ENCODE results near the gene EYA2. TPM values are rescaled to one million over a fixed set of nuclear protein-coding genes. Genes with fewer than 3 reads are reported as not detected.
"Not testable (repeated sequence)": the region's sequence is repeated elsewhere in the genome, so short reads cannot be mapped to it uniquely, and the experiment has no call there.

Gene EYA2
- total RNA-seq, 2 experiments from 2014 or later, result not detected

DNA sequence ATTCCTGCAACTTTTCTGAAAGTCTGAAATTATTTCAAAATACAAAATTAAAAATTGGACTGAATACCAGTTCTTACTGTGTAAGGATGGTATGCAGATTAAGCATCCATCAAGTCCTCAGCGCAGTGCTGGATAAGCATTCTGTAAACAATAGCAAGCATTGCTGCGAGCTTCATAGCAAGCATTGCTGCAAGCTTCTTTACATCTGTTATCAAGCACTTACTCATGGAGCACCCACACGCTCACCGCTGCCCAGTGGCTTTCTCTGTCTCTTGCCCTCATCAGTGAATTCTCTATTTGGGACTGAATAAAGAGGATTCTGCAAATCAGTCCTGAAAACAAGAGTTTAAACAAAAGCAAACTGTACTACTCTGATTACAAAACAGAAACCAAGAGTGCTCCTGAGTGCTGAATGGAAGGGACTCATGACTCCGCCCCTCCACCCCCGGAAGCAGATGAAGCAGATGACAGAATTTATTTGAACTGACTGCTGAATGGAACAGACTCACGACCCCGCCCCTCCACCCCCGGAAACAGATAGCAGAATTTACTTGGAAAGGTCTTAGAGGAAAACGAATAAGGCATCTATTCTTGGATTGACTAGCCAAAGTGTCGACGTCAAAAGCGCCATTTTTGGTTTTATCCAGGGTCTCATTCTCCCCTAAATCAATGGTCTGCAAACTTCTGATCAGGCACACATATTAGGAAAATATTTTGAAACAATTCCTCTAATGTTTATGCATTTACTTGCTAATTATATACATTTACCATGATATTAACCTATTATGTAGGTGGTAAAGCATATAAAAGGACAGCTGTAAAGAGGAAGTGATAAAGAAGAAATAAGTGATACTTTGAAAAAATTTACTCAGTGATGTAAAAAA lies 22.1 kb upstream of the EYA2 start:
- DNase-seq, result peak; percentile 11
- peaks cover 27% of the 10 kb centered on the region for H3K27me3 Mint-ChIP-seq
- H3K9me3 Mint-ChIP-seq, result peaks cover 5% of the 10 kb centered on the region
- no peaks in the 10 kb centered on the region for H3K4me1 Mint-ChIP-seq (ENCODE audit: low read depth)
- no peaks in the 10 kb centered on the region for H3K36me3 Mint-ChIP-seq
- H3K4me3 Mint-ChIP-seq, result no peak overlapping the region
- ChIA-PET CTCF (no interaction called here), POLR2A (no interaction called here)
- H3K27ac Mint-ChIP-seq, result no peak overlapping the region
- intact Hi-C loops (cut with micrococcal nuclease), result no loop called here

DNA sequence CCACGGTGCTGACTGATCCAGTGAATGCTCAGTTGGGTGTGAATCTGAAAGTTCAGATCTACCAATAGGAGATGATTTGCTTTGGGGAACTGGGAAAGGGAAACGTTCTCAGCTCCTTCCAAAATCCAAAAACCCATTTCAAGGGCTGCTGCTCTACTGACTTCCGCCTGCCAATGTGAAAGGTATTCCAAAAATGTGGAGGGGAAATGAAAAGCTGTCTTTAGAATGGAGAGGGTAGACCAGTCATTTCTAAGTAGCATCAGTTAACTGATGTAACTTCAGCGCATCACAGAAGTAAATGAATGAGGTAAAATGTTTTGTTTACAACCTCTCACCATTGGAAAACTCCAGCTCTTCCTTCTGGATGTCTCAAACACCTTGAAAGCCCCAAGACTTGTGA lies 19.6 kb upstream of the EYA2 start:
- POLR2A ChIA-PET, result no interaction called here
- H3K4me3 Mint-ChIP-seq, result no peak overlapping the region
- DNase-seq, result no peak
- no peak overlapping the region for H3K27ac Mint-ChIP-seq
- no peaks in the 10 kb centered on the region for H3K9me3 Mint-ChIP-seq
- H3K27me3 Mint-ChIP-seq, result peaks cover 19% of the 10 kb centered on the region
- intact Hi-C loops (cut with micrococcal nuclease), result no loop called here
- CTCF ChIA-PET, result no interaction called here
- H3K4me1 Mint-ChIP-seq (ENCODE audit: low read depth), result no peaks in the 10 kb centered on the region
- H3K36me3 Mint-ChIP-seq, result no peaks in the 10 kb centered on the region

DNA sequence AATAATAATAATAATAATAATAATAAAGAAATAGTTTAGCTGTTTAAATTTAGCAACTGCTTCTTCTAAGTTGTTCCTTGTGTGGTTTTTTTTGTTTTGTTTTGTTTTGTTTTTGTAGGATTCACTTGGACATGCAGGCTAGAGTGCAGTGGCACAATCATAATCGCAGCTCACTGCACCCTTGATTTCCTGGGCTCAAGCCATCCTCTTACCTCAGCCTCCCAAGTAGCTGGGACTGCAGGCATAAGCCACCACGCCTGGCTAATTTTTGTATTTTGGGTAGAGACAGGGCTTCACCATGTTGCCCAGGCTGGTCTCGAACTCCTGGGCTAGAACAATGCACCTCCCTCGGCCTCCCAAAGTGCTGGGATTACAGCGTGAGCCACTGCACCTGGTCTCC lies 15.3 kb upstream of the EYA2 start:
- no peak for DNase-seq
- Mint-ChIP-seq H3K27me3 (peaks cover 23% of the 10 kb centered on the region), H3K9me3 (no peaks in the 10 kb centered on the region), H3K4me3 (no peak overlapping the region), H3K27ac (no peak overlapping the region), H3K4me1 (ENCODE audit: low read depth) (no peaks in the 10 kb centered on the region), H3K36me3 (no peaks in the 10 kb centered on the region)
- ChIA-PET CTCF (no interaction called here), POLR2A (no interaction called here)
- intact Hi-C loops (cut with micrococcal nuclease), result no loop called here

DNA sequence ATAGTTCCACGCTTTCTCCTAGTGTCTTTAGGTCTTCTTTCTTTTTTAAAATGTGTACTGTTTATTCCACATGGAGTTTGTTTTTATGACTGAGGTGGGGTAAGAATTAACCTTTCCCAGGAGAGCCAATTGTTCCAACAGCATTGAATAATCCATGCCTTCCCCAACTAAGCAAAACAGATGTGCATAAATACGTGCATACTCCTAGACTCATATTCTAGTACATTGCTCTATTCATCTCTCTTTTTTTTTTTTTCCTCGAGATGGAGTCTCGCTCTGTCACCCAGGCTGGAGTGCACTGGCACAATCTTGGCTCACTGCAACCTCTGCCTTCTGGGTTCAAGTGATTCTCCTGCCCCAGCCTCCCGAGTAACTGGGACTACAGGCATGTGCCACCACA lies 14.7 kb upstream of the EYA2 start:
- POLR2A ChIA-PET; H3K36me3 Mint-ChIP-seq; CTCF ChIA-PET; H3K9me3 Mint-ChIP-seq; H3K27ac Mint-ChIP-seq; H3K4me1 Mint-ChIP-seq (ENCODE audit: low read depth); H3K4me3 Mint-ChIP-seq; DNase-seq; intact Hi-C loops (cut with micrococcal nuclease): not testable (repeated sequence)
- peaks cover 21% of the 10 kb centered on the region for H3K27me3 Mint-ChIP-seq

DNA sequence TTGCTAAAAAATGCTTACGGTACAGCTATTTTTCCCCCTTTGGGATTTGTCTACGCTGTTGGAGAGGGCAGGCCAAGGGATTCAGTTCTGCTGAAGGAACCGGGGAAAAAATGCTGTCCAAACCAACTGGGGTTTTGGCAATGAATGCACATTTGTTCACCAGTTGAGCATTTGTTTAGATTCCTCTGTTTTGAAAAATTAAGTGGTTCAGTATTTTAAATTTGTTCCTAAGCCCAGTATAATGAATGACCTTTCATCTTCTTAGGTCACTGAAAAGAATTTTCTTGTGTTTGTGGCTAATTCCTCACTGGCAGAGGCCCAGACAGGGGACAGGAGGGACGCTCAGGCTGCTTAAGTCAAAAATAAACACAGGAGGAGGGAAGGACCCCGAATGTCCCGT lies 10.8 kb upstream of the EYA2 start:
- no peaks in the 10 kb centered on the region for H3K9me3 Mint-ChIP-seq
- H3K4me3 Mint-ChIP-seq, result no peak overlapping the region
- no peak overlapping the region for H3K27ac Mint-ChIP-seq
- intact Hi-C loops (cut with micrococcal nuclease), result no loop called here
- ChIA-PET CTCF (no interaction called here), POLR2A (no interaction called here)
- H3K4me1 Mint-ChIP-seq (ENCODE audit: low read depth), result no peaks in the 10 kb centered on the region
- H3K36me3 Mint-ChIP-seq, result no peaks in the 10 kb centered on the region
- peaks cover 21% of the 10 kb centered on the region for H3K27me3 Mint-ChIP-seq
- no peak for DNase-seq

DNA sequence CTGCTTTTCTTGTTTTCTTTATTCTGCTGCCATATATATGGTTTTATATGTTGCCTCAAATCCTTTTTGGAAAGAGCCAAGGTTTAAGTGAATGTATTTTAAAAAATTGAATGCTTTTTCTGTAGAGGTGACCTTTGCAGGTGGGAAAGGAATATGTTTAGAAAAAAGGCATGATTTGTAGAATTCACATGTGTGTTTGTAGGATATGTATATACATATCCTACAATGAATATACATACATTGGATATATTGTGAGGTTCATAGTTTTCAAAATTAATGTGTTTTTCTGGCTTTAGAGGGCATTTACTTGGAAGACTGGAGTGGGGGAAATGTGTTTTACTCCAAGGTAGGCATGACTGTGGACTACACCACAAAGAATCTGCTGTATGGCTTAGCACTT lies 4.0 kb upstream of the EYA2 start:
- H3K27ac Mint-ChIP-seq, result no peak overlapping the region
- H3K9me3 Mint-ChIP-seq, result peaks cover 5% of the 10 kb centered on the region
- H3K4me1 Mint-ChIP-seq (ENCODE audit: low read depth), result no peaks in the 10 kb centered on the region
- H3K4me3 Mint-ChIP-seq, result no peak overlapping the region
- no peaks in the 10 kb centered on the region for H3K36me3 Mint-ChIP-seq
- DNase-seq, result no peak
- intact Hi-C loops (cut with micrococcal nuclease), result no loop called here
- CTCF ChIA-PET, result no interaction called here
- POLR2A ChIA-PET, result no interaction called here
- H3K27me3 Mint-ChIP-seq, result peaks cover 24% of the 10 kb centered on the region

DNA sequence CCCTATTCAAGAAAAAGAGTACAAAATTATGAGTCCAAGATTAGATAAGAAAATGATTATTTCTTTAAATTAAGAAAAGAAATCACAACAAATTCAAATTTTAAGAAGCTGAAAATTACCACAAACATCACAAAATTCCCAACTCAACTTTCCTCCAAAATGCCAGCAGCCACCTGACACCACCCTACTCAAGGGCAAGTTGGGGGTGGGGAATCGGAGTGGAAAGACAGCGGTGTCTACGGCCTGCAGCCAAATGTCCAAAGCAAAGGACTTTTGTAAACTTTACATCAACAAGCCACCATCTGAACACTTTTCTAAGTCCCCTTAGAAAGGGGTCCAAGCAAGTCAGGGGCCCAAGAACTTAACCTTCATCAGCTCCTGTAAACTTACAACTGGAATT lies 1.6 kb upstream of the EYA2 start:
- CTCF ChIA-PET, result interaction anchor here (1.1 kb wide), 1 partner anchor 11 kb away, joined by 3 read pairs; no protein-coding TSS in a partner anchor
- H3K27me3 Mint-ChIP-seq, result peaks cover 35% of the 10 kb centered on the region
- H3K4me3 Mint-ChIP-seq, result no peak overlapping the region
- intact Hi-C loops (cut with micrococcal nuclease), result no loop called here
- H3K36me3 Mint-ChIP-seq, result no peaks in the 10 kb centered on the region
- no peak overlapping the region for H3K27ac Mint-ChIP-seq
- no peak for DNase-seq
- peaks cover 5% of the 10 kb centered on the region for H3K9me3 Mint-ChIP-seq
- H3K4me1 Mint-ChIP-seq (ENCODE audit: low read depth), result no peaks in the 10 kb centered on the region
- POLR2A ChIA-PET, result no interaction called here

DNA sequence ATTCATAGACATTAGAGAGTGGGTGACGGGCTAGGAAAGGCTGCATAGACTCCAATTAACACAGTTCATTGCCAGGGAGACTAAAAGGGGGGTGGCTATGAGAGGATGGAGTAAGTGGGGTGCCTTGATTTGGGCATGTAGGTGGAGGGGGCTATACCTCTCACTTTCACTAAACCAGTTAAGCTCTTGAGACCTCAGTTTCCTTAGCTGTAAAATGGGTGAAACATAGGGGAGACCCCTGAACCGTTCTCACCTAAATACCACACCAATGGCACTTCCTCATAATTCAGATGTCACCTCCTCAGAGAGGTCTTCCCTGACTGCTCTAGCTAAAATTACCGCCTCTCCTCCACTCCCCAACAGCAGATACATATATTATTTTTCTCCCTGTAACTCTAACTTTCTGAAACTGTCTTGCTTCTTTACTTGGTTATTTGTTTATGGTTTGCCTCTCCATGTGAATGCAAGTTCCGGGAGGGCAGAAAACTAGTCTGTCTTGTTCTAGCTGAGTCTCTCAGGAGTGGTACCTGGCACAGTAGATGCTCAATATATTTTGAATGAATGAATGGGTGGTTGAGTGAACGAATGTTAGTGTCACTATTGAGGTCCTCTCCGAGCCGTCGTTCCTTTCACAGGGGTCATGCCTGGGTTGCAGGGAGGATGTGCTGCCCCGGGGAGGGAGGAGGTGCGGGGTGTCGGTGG lies 615 bp upstream of the EYA2 start:
- CTCF ChIA-PET, result no interaction called here

DNA sequence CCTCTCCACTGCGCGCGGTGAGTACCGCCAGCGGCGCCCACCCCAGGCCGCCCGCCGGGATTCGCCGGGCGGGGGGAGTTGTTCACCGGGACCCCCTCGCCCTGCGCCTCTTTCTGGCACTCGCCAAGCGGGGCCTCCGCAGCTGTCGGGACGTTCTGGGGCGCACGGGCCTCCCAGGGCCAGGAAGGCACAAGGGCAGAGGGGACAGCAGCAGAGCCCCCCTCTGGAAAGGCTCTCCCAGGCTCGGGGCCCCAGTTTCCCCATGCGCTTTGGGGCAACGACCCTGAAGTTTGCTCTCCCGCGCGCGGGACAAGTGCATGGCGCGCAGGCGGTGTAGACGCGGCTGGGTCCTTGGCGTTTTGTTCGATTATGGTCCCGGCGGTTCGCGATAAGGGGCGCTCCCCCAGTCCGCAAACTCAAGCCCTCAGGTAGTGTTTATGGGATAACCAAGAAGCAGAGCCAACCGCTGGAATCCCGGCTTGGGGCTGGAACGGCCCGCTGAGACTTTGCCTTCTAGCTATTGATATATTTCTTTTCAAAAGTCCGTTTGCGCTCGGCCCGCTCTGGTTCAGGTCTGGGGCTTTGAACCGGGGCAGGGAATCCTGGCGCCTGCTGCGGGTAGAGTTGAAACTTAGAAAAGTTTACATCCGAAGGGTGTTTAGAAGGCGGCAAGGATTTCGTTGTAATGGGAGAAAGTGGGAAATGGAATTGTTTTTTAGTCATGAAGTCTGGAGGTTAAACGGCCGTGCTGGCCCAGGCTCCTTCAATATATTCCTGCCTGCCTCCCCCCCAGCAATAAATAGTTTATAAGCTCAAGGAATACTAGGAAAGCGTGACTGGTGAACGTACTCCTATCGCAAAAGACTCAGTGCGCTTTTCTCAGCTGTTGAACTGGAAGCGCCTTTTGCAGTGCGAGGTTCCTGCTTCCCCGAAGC lies 595 bp downstream of the EYA2 start:
- H3K27me3 Mint-ChIP-seq, result peaks cover 47% of the 10 kb centered on the region
- no peaks in the 10 kb centered on the region for H3K36me3 Mint-ChIP-seq
- POLR2A ChIA-PET, result no interaction called here
- CTCF ChIA-PET, result no interaction called here
- no peak overlapping the region for H3K27ac Mint-ChIP-seq
- no peak for DNase-seq
- intact Hi-C loops (cut with micrococcal nuclease), result no loop called here
- H3K4me1 Mint-ChIP-seq (ENCODE audit: low read depth), result no peaks in the 10 kb centered on the region
- no peak overlapping the region for H3K4me3 Mint-ChIP-seq
- H3K9me3 Mint-ChIP-seq, result peaks cover 5% of the 10 kb centered on the region

More for the DNA sequence above, 615 bp upstream of the EYA2 start:
- no peak overlapping the region for H3K4me3 Mint-ChIP-seq
- H3K27me3 Mint-ChIP-seq, result peaks cover 39% of the 10 kb centered on the region
- H3K4me1 Mint-ChIP-seq (ENCODE audit: low read depth), result no peaks in the 10 kb centered on the region
- DNase-seq, result no peak
- intact Hi-C loops (cut with micrococcal nuclease), result no loop called here
- POLR2A ChIA-PET, result no interaction called here
- no peaks in the 10 kb centered on the region for H3K36me3 Mint-ChIP-seq
- H3K27ac Mint-ChIP-seq, result no peak overlapping the region
- H3K9me3 Mint-ChIP-seq, result peaks cover 5% of the 10 kb centered on the region

DNA sequence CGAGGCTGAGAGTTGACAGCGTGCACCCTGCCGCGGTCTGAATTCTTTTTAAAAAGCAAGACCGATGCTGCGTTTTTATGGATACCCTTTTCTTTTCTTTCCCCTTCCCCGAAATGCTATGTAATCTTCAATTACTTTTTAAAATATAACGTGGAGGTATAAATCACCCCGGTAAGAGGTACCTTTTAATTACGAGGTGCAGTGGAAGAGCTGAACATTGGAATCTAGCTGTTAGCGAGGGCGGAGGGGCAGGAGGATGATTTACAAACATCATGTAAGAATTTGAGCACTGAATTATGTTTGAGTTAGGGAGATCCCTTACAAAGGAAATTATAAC lies 1.2 kb downstream of the EYA2 start:
- H3K4me3 Mint-ChIP-seq, result no peak overlapping the region
- no peaks in the 10 kb centered on the region for H3K36me3 Mint-ChIP-seq
- no peaks in the 10 kb centered on the region for H3K4me1 Mint-ChIP-seq (ENCODE audit: low read depth)
- ChIA-PET CTCF (no interaction called here), POLR2A (no interaction called here)
- DNase-seq, result no peak
- no peak overlapping the region for H3K27ac Mint-ChIP-seq
- H3K9me3 Mint-ChIP-seq, result peaks cover 1% of the 10 kb centered on the region
- intact Hi-C loops (cut with micrococcal nuclease), result no loop called here
- peaks cover 46% of the 10 kb centered on the region for H3K27me3 Mint-ChIP-seq

DNA sequence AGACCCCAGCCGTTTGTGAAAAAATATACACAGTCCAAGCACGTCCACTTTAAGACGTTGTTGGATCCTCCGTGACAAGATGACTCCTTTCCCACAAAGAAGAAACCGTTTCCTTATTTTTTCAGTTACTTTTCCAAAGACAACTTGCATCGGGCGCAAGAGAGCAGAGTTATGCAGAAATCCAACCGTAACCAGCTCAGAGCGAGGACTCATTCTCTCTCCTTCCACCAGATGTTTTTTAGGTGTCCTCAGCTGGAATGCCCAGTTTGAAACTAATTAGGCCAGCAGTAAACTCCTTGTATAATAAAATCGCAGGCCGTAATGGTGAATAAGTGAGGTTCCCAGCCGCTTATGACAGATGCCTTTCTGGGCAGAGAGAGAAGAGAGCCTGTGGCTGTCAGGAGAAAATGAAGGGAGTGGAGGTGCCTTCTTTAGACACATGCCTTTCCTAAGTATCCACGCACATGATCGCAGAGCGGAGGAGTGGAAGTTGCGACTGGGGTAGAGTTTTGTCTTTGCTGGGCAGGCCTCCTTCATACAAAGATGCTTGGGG lies 2.8 kb downstream of the EYA2 start:
- Mint-ChIP-seq H3K27ac (no peak overlapping the region), H3K36me3 (no peaks in the 10 kb centered on the region), H3K4me1 (ENCODE audit: low read depth) (no peaks in the 10 kb centered on the region), H3K27me3 (peaks cover 44% of the 10 kb centered on the region), H3K9me3 (no peaks in the 10 kb centered on the region), H3K4me3 (no peak overlapping the region)
- POLR2A ChIA-PET, result no interaction called here
- CTCF ChIA-PET, result no interaction called here
- no peak for DNase-seq
- intact Hi-C loops (cut with micrococcal nuclease), result no loop called here

DNA sequence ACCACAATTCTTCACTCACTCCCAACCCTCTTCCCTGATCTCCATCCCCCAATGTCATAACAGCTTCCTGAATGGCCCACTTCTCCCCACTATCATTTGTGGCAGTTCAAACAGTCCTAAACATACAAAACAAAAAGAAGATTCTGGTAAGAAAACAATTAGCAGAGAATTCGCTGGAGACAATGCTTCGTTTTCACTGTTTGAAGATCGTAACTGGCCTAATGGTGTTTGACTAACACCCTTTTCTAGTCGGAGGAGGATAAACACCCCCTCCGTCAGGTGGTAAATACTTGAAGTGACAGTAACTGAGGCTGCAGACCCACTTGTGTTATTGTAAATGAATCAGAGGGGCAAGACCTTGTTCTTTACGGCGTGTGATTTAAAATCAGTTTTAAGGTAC lies 3.8 kb downstream of the EYA2 start:
- no peaks in the 10 kb centered on the region for H3K9me3 Mint-ChIP-seq
- no peak for DNase-seq
- ChIA-PET CTCF (no interaction called here), POLR2A (no interaction called here)
- intact Hi-C loops (cut with micrococcal nuclease), result no loop called here
- peaks cover 41% of the 10 kb centered on the region for H3K27me3 Mint-ChIP-seq
- H3K4me3 Mint-ChIP-seq, result no peak overlapping the region
- H3K27ac Mint-ChIP-seq, result no peak overlapping the region
- H3K36me3 Mint-ChIP-seq, result no peaks in the 10 kb centered on the region
- H3K4me1 Mint-ChIP-seq (ENCODE audit: low read depth), result no peaks in the 10 kb centered on the region
